GM18867 (cell line): ENCODE data around the gene SPATA20.

Experiments
- ATAC-seq: cut with Tn5 transposase; IDR thresholded peaks from one replicate; pipeline ENCODE4 v1.9.1; 2021; ENCODE audit warnings: mild to moderate bottlenecking, moderate library complexity; ENCODE audit not compliant: unreplicated experiment

SPATA20 gene

DNA sequence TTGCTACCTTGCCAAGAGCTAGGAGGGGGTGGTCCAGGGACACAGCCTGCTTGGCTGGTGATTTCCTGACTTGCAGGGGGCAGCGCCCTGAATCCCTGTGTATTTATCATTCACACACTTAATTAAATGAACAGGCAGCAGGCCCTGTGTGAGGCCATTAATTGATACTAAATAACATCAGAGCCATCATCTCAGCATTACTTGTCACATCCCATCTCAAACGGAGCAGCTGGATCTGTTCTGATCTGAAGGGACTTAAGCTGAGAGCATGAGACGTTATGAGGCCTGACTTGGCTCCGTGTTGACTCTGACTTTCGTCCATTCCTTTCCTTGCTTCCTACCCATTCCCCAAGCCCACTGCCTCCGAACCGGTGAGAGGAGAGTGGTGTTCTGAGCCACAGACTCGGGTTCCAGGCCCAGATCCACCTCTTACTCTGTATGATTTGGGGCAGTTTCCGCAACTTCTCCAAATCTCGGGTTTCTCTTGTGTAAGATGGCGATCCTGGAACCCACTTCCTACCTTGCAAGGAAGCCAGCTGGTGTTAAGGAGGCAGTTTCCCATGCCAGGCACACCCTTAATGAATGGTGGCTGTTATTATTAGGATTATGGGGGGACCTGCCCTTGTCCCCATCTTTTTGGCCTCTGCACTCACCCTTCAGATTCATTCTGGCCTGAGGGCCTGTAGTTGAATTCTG is 47.3 kb downstream of the SPATA20 start:
- no peak for ATAC-seq

DNA sequence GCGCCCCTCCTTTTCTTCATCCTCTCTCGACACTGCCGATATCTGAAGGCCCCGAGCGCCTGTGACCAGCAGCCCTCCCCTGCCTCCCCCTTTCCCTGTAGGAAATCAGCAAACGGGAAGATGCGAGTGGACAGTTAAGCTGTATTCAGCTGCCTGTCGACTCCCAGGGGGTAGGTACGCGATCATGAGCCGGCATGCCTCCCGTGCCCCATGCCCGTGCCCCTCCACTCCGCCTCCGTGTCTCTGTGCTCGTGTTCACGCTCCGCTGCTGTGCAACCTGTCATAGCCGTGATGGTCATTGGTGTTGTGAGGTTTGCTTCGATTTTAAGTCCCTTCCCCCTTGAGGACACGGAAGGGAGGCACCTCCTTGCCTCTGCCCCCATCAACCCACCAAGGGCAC is 47.9 kb downstream of the SPATA20 start:
- no peak for ATAC-seq

DNA sequence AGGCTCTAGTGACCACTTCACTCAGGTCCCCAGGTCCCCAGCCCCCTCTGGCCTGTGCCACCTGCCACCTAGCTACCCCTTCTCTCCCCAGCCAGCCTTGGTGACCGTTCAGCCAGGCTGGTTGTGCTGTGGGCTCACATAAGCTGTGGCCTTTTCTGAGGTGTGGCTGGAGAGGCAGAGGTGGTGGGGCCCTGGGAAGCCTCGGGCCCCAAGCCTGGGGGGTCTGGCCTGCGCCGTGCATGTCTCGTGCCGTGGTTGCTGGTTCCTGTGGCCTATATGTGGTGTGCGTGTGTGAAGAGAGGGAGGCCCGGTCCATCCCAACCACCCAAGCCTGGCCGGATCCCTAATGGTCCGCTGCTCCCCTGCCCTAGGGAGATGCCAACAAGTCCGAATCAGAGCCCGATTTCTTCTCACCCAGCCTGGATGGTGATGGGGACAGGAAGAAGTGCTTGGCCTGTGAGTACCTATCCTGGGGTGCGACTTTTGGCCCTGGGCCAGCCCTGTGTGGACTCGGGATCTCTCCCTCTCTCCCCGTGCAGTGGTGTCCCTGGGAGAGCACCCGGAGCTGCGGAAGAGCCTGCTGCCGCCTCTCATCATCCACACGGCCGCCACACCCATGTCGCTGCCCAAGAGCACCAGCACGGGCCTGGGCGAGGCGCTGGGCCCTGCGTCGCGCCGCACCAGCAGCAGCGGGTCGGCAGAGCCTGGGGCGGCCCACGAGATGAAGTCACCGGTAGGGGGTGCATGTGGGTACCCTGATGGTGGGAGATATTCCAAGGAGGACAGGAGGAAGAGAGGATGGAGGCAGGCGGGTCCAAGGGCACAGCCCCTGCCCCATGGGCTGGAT is 49.4 kb downstream of the SPATA20 start:
- ATAC-seq: no peak

- no peak for ATAC-seq
Measured at GRCh38 chr17:50598487-50598886, 51.5 kb downstream of the SPATA20 start.

DNA sequence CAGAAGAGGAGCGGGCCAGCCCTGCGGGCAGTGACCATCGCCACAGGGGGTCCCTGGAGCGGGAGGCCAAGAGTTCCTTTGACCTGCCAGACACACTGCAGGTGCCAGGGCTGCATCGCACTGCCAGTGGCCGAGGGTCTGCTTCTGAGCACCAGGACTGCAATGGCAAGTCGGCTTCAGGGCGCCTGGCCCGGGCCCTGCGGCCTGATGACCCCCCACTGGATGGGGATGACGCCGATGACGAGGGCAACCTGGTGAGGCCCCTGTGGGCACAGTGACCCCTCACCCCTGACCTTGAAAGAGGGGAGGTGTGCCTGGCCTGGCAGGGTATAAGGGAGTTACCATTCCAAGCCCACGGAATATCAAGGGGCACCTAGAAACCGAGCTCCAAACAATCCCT is 52.6 kb downstream of the SPATA20 start:
- ATAC-seq: no peak

GRCh38 chr17:50601823-50602375 is 54.9 kb downstream of the SPATA20 start:
- ATAC-seq: no peak

DNA sequence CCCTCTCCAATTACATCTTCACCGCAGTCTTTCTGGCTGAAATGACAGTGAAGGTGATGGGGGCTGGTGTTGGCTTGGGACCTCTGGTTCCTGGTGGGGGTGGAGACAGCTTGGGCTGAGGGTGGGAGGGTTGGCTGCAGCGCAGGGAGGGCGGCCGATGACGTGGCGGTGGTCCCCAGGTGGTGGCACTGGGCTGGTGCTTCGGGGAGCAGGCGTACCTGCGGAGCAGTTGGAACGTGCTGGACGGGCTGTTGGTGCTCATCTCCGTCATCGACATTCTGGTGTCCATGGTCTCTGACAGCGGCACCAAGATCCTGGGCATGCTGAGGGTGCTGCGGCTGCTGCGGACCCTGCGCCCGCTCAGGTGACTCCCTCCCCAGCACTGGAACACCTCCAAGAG is 55.9 kb downstream of the SPATA20 start:
- no peak for ATAC-seq

DNA sequence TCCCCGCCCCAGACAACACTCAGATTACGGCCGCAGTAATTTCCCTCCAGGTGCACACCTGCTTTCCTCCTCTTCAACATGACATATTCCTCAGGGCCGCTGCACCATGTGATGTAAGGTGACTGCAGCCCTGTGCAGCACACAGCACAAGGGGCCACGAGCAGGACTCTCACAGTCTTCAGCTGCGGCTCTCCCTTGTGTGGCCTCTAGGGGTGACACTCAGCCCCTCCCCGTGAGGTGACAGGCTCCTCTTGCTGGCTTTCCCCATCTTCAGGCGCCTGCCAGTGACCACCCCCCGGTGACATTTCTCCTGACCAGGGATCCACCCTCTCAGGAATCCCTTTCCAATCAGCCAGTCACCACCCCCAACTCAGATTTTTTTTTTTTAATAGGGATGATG is 56.4 kb downstream of the SPATA20 start:
- no peak for ATAC-seq

DNA sequence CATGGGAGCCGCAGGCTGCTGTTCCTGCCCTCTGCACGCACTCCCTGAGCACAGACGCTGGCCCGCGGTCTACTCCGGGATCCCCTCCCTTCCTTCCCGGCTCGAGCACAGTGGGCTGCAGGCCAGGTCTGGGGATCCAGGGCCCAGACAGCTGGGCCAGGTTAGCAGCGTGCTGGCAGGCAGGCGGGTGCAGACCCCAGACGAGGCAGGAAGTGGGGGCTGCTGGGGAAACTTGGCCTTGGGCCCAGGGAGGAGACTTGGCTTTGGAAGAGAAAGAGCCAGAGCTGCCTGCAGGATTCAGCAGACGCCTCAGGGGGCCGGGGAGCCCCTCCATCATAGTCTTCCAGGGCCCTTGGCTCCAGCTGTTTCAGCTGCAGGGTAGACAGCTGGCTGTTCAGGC is 57.5 kb downstream of the SPATA20 start:
- no peak for ATAC-seq

GRCh38 chr17:50605429-50605828 is 58.5 kb downstream of the SPATA20 start:
- ATAC-seq: no peak
